ENCODE results near the gene PAM. TPM values are rescaled to one million over a fixed set of nuclear protein-coding genes. Genes with fewer than 3 reads are reported as not detected.

The PAM gene
- total RNA-seq, 4 donors from 2014 or later = 41.5 to 92.8 (median 48.2) TPM

- no peaks in the 10 kb centered on the region for H3K27me3 ChIP-seq
- H3K27ac ChIP-seq = no peak overlapping the region
- no peaks in the 10 kb centered on the region for H3K9me3 ChIP-seq
- TF ChIP-seq POLR2AphosphoS5 (IDR thresholded peaks at IDR 0.05) = no peak
- TF ChIP-seq, protein P1, sequence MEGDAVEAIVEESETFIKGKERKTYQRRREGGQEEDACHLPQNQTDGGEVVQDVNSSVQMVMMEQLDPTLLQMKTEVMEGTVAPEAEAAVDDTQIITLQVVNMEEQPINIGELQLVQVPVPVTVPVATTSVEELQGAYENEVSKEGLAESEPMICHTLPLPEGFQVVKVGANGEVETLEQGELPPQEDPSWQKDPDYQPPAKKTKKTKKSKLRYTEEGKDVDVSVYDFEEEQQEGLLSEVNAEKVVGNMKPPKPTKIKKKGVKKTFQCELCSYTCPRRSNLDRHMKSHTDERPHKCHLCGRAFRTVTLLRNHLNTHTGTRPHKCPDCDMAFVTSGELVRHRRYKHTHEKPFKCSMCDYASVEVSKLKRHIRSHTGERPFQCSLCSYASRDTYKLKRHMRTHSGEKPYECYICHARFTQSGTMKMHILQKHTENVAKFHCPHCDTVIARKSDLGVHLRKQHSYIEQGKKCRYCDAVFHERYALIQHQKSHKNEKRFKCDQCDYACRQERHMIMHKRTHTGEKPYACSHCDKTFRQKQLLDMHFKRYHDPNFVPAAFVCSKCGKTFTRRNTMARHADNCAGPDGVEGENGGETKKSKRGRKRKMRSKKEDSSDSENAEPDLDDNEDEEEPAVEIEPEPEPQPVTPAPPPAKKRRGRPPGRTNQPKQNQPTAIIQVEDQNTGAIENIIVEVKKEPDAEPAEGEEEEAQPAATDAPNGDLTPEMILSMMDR (IDR thresholded peaks at IDR 0.05) = no peak
- TF ChIP-seq POLR2A (IDR thresholded peaks at IDR 0.05) = no peak
- TF ChIP-seq EP300 (IDR thresholded peaks at IDR 0.05) = no peak
- no peaks in the 10 kb centered on the region for H3K36me3 ChIP-seq
- no peak for DNase-seq (ENCODE audit: low spot score in 2 of 2)
- no peak overlapping the region for H3K4me3 ChIP-seq
- peaks cover 29% of the 10 kb centered on the region for H3K4me1 ChIP-seq
Observed at GRCh38 chr5:102781359-102781758, 26.3 kb downstream of the PAM start.

DNA sequence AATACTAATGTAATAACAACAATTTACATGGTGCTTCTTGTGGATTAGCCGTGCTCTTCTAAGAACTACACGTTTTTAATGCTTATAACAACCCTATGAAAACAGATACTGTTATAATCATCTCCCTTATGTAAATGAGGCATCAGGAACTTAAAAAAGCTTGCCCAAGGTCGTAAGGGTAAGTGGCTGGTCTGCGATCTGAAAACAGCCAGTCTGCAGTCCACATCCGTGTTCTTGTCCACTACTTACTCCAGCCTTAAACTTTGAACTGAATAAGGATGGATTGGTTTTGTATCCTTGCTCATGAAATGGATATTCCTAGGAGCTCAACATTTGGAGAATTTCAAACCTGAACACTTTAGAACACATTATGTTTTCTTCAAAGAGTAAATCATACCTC is 26.7 kb downstream of the PAM start:
- Histone ChIP-seq H3K9me3 (no peaks in the 10 kb centered on the region), H3K36me3 (no peaks in the 10 kb centered on the region), H3K4me3 (no peak overlapping the region), H3K27ac (no peak overlapping the region), H3K27me3 (no peaks in the 10 kb centered on the region), H3K4me1 (peaks cover 29% of the 10 kb centered on the region)
- TF ChIP-seq POLR2AphosphoS5 (IDR thresholded peaks at IDR 0.05) = no peak
- no peak for TF ChIP-seq EP300 (IDR thresholded peaks at IDR 0.05)
- TF ChIP-seq POLR2A (IDR thresholded peaks at IDR 0.05) = no peak
- TF ChIP-seq, protein P1 (IDR thresholded peaks at IDR 0.05) = no peak
- DNase-seq (ENCODE audit: low spot score in 2 of 2) = no peak
- 86% methylated on average over 5 of the region's 5 CpGs for WGBS

- WGBS = 74% methylated on average over 3 of the region's 3 CpGs
- Histone ChIP-seq H3K27ac (no peak overlapping the region), H3K9me3 (no peaks in the 10 kb centered on the region), H3K27me3 (no peaks in the 10 kb centered on the region), H3K4me1 (peaks cover 29% of the 10 kb centered on the region), H3K36me3 (no peaks in the 10 kb centered on the region), H3K4me3 (no peak overlapping the region)
- DNase-seq (ENCODE audit: low spot score in 2 of 2) = no peak
- TF ChIP-seq EP300 (IDR thresholded peaks at IDR 0.05) = no peak
- no peak for TF ChIP-seq POLR2A (IDR thresholded peaks at IDR 0.05)
- TF ChIP-seq, protein P1 (IDR thresholded peaks at IDR 0.05) = no peak
- no peak for TF ChIP-seq POLR2AphosphoS5 (IDR thresholded peaks at IDR 0.05)
Observed at GRCh38 chr5:102782217-102782872, 27.2 kb downstream of the PAM start.

- H3K36me3 ChIP-seq = no peaks in the 10 kb centered on the region
- H3K27me3 ChIP-seq = no peaks in the 10 kb centered on the region
- DNase-seq (ENCODE audit: low spot score in 2 of 2) = no peak
- no peak overlapping the region for H3K27ac ChIP-seq
- peaks cover 4% of the 10 kb centered on the region for H3K4me1 ChIP-seq
- H3K9me3 ChIP-seq = no peaks in the 10 kb centered on the region
- WGBS = 97% methylated on average over 2 of the region's 2 CpGs
- TF ChIP-seq POLR2AphosphoS5 (IDR thresholded peaks at IDR 0.05) (no peak), EP300 (IDR thresholded peaks at IDR 0.05) (no peak), POLR2A (IDR thresholded peaks at IDR 0.05) (no peak)
- TF ChIP-seq, protein P1 (IDR thresholded peaks at IDR 0.05) = no peak
- H3K4me3 ChIP-seq = no peak overlapping the region
Observed at GRCh38 chr5:102787134-102787533, 32.0 kb downstream of the PAM start.

GRCh38 chr5:102788788-102789187 is 33.7 kb downstream of the PAM start:
- Histone ChIP-seq H3K9me3 (no peaks in the 10 kb centered on the region), H3K27me3 (no peaks in the 10 kb centered on the region), H3K27ac (no peak overlapping the region), H3K4me1 (no peaks in the 10 kb centered on the region), H3K4me3 (no peak overlapping the region), H3K36me3 (no peaks in the 10 kb centered on the region)
- no peak for DNase-seq (ENCODE audit: low spot score in 2 of 2)
- WGBS = 89% methylated on average over 2 of the region's 2 CpGs
- TF ChIP-seq, protein P1 (IDR thresholded peaks at IDR 0.05) = no peak
- TF ChIP-seq POLR2AphosphoS5 (IDR thresholded peaks at IDR 0.05) = no peak
